Neural progenitor cell (in vitro differentiated cells): ENCODE data around the gene CRIP1. TPM values are rescaled to one million over a fixed set of nuclear protein-coding genes. Genes with fewer than 3 reads are reported as not detected.

Source experiments
- DNase-seq: peaks from one replicate; pipeline ENCODE4 v3.0.0-alpha.2; 2016; ENCODE audit warnings: low spot score
- H2AFZ ChIP-seq: fragments of 200-600 bp; sonication (generic); replicated peaks from 2 replicates; pipeline ENCODE4 v1.6.1; 2016; ENCODE audit warnings: antibody characterized with exemption
- H3F3A ChIP-seq: fragments of 200-600 bp; sonication (generic); 2 replicates; pipeline ENCODE4 v1.6.1; 2016; ENCODE audit warnings: antibody characterized with exemption, low read depth
- H3K27ac ChIP-seq: fragments of 200-600 bp; sonication (generic); 2 replicates; pipeline ENCODE4 v1.5.1; 2016; ENCODE audit warnings: mild to moderate bottlenecking
- H3K27me3 ChIP-seq: fragments of 200-600 bp; sonication (generic); 2 replicates; pipeline ENCODE4 v1.6.1; 2016; ENCODE audit warnings: mild to moderate bottlenecking, moderate library complexity
- H3K36me3 ChIP-seq: fragments of 200-600 bp; sonication (generic); 2 replicates; pipeline ENCODE4 v1.5.1; 2016
- H3K4me1 ChIP-seq: fragments of 200-600 bp; sonication (generic); 2 replicates; pipeline ENCODE4 v1.6.1; 2016; ENCODE audit warnings: mixed run types
- H3K4me2 ChIP-seq: fragments of 200-600 bp; sonication (generic); 2 replicates; pipeline ENCODE4 v1.6.1; 2016
- H3K4me3 ChIP-seq: fragments of 200-600 bp; sonication (generic); 2 replicates; pipeline ENCODE4 v1.5.1; 2016
- H3K79me2 ChIP-seq: fragments of 200-600 bp; sonication (generic); 2 replicates; pipeline ENCODE4 v1.6.1; 2016; ENCODE audit warnings: low read depth
- H3K9ac ChIP-seq: fragments of 200-600 bp; sonication (generic); 2 replicates; pipeline ENCODE4 v1.6.1; 2016
- H3K9me3 ChIP-seq: fragments of 200-600 bp; sonication (generic); 2 replicates; pipeline ENCODE4 v1.5.1; 2016; ENCODE audit warnings: low read depth
- H4K20me1 ChIP-seq: fragments of 200-600 bp; sonication (generic); 2 replicates; pipeline ENCODE4 v1.6.1; 2016; ENCODE audit warnings: low read depth
- H3K27ac Mint-ChIP-seq: 3 replicates; pipeline ENCODE4 v1.8.0; 2021; ENCODE audit warnings: mixed read lengths
- H3K27me3 Mint-ChIP-seq: 2 replicates; pipeline ENCODE4 v1.8.0; 2022; ENCODE audit warnings: low read depth, mild to moderate bottlenecking, inconsistent platforms, moderate library complexity, mixed read lengths; ENCODE audit not compliant: insufficient read depth
- H3K36me3 Mint-ChIP-seq: 3 replicates; pipeline ENCODE4 v1.8.0; 2021; ENCODE audit warnings: mixed read lengths
- H3K4me1 Mint-ChIP-seq: 3 replicates; pipeline ENCODE4 v1.8.0; 2021; ENCODE audit warnings: mixed read lengths
- H3K4me3 Mint-ChIP-seq: 3 replicates; pipeline ENCODE4 v1.8.0; 2021; ENCODE audit warnings: mild to moderate bottlenecking, moderate library complexity, mixed read lengths
- H3K9me3 Mint-ChIP-seq: 3 replicates; pipeline ENCODE4 v1.8.0; 2020; ENCODE audit warnings: mixed read lengths
- EZH2 ChIP-seq: fragments of 200-600 bp; sonication (generic); IDR thresholded peaks from 2 replicates; pipeline ENCODE4 v1.6.1; 2017; ENCODE audit warnings: antibody characterized with exemption, mild to moderate bottlenecking, moderate library complexity
- EZH2phosphoT487 ChIP-seq: fragments of 200-600 bp; sonication (generic); IDR thresholded peaks from 2 replicates; pipeline ENCODE4 v1.6.1; 2017; ENCODE audit warnings: antibody characterized with exemption
- total RNA-seq: library from RNA; depleted of rRNA; stranded (reverse); fragments of >200 nt; gene quantifications from 2 replicates; pipeline ENCODE4 v1.2.3, GENCODE V29; 2015; ENCODE audit warnings: low replicate concordance
- TF ChIP-seq, protein P1 (sequence below): fragments of 200-600 bp; sonication (generic); IDR thresholded peaks from 2 replicates; pipeline ENCODE4 v1.5.1; 2017; ENCODE audit warnings: antibody characterized with exemption, mild to moderate bottlenecking

The CRIP1 gene
- total RNA-seq, 1 donor from 2014 or later, result not detected

DNA sequence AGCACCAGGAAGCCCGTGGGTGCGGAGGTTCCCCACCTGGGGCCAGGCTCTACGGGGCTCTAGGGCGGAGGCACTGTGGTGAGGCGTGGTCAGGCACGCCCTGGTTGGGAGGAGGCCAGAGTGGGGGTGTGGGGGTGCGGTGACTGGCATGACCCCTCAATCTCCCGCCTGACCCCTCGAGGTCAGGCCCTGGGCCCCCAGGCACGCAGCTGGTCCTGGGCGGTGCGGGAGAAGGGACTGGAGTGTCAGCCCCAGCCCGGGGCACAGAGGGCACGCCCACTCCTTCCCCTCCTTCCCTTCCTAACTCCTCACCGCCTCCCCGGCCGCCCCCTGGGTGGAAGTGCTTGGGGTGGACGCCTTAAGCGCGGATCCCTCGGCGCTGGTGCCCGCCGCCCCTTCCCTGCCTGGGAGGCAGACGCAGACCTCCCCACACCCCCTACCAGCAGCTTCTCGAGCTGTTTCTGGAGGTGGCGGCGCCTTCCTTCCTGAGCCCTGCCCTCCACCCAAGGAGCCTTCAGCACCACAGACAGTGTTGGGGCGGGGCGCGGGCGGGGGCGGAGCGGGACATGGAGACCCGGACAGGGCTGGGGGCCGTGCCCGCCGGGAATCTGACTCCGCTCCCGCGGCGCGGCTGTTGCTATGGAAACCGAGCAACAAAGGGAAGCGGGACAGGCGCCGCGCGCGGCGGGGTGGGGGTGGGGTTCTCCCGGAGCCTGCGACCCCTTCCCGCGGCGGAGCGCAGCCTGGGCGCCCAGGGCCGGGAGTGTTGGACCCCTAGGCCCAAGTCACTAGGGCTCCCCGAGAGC is 12.8 kb upstream of the CRIP1 start:
- Histone ChIP-seq H3K9ac (no peak overlapping the region), H3K27ac (no peak overlapping the region), H3K27me3 (peaks cover 43% of the 10 kb centered on the region), H4K20me1 (peaks cover 65% of the 10 kb centered on the region), H3F3A (peaks cover 31% of the 10 kb centered on the region), H3K4me2 (peak overlapping the region; percentile 73), H3K4me1 (peaks cover 40% of the 10 kb centered on the region), H2AFZ (no peak overlapping the region), H3K36me3 (no peaks in the 10 kb centered on the region), H3K4me3 (peak overlapping the region; percentile 78), H3K9me3 (no peaks in the 10 kb centered on the region), H3K79me2 (no peaks in the 10 kb centered on the region)
- peak; percentile 98 for DNase-seq
- no peak overlapping the region for H3K27ac Mint-ChIP-seq
- H3K4me1 Mint-ChIP-seq, result peaks cover 24% of the 10 kb centered on the region
- H3K9me3 Mint-ChIP-seq, result no peaks in the 10 kb centered on the region
- no peak for TF ChIP-seq EZH2phosphoT487
- H3K27me3 Mint-ChIP-seq, result peaks cover 6% of the 10 kb centered on the region
- H3K36me3 Mint-ChIP-seq, result no peaks in the 10 kb centered on the region
- H3K4me3 Mint-ChIP-seq, result peak overlapping the region; percentile 72

- H3K36me3 ChIP-seq, result no peaks in the 10 kb centered on the region
- H3K9me3 Mint-ChIP-seq, result no peaks in the 10 kb centered on the region
- H3K4me3 ChIP-seq, result peak within 1 kb of the TSS; percentile 78
- H3K4me1 ChIP-seq, result peaks cover 45% of the 10 kb centered on the region
- no peak within 1 kb of the TSS for H3K27ac ChIP-seq
- peaks cover 67% of the 10 kb centered on the region for H4K20me1 ChIP-seq
- H3K27ac Mint-ChIP-seq, result no peak within 1 kb of the TSS
- peak within 1 kb of the TSS; percentile 83 for H3K4me3 Mint-ChIP-seq
- peak within 1 kb of the TSS; percentile 98 for H3K4me2 ChIP-seq
- H3K4me1 Mint-ChIP-seq, result peaks cover 25% of the 10 kb centered on the region
- no peaks in the 10 kb centered on the region for H3K9me3 ChIP-seq
- H3K27me3 Mint-ChIP-seq, result peaks cover 6% of the 10 kb centered on the region
- H3K27me3 ChIP-seq, result peaks cover 51% of the 10 kb centered on the region
- H3K79me2 ChIP-seq, result no peaks in the 10 kb centered on the region
- TF ChIP-seq, protein P1, sequence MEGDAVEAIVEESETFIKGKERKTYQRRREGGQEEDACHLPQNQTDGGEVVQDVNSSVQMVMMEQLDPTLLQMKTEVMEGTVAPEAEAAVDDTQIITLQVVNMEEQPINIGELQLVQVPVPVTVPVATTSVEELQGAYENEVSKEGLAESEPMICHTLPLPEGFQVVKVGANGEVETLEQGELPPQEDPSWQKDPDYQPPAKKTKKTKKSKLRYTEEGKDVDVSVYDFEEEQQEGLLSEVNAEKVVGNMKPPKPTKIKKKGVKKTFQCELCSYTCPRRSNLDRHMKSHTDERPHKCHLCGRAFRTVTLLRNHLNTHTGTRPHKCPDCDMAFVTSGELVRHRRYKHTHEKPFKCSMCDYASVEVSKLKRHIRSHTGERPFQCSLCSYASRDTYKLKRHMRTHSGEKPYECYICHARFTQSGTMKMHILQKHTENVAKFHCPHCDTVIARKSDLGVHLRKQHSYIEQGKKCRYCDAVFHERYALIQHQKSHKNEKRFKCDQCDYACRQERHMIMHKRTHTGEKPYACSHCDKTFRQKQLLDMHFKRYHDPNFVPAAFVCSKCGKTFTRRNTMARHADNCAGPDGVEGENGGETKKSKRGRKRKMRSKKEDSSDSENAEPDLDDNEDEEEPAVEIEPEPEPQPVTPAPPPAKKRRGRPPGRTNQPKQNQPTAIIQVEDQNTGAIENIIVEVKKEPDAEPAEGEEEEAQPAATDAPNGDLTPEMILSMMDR, result no peak
- TF ChIP-seq EZH2phosphoT487 (peak; percentile 60), EZH2 (no peak)
- no peak within 1 kb of the TSS for H3K9ac ChIP-seq
- no peaks in the 10 kb centered on the region for H3K36me3 Mint-ChIP-seq
- peak; percentile 81 for DNase-seq
- H2AFZ ChIP-seq, result peak within 1 kb of the TSS; percentile 76
- H3F3A ChIP-seq, result peaks cover 35% of the 10 kb centered on the region
Observed at GRCh38 chr14:105474483-105475268, 12.0 kb upstream of the CRIP1 start, which contains the start of gene CRIP2. Gene CRIP2 (plus strand): TSS chr14:105474821. CDS start chr14:105474863, 42 bp downstream.

- no peaks in the 10 kb centered on the region for H3K36me3 ChIP-seq
- H3K36me3 Mint-ChIP-seq, result no peaks in the 10 kb centered on the region
- peak overlapping the region; percentile 78 for H3K4me3 ChIP-seq
- peaks cover 38% of the 10 kb centered on the region for H3F3A ChIP-seq
- H4K20me1 ChIP-seq, result peaks cover 73% of the 10 kb centered on the region
- H3K4me3 Mint-ChIP-seq, result peak overlapping the region; percentile 83
- H2AFZ ChIP-seq, result peak overlapping the region; percentile 76
- DNase-seq, result peak; percentile 43
- H3K4me1 Mint-ChIP-seq, result peaks cover 25% of the 10 kb centered on the region
- TF ChIP-seq, protein P1, result no peak
- TF ChIP-seq EZH2 (peak; percentile 81), EZH2phosphoT487 (peak; percentile 49)
- H3K4me2 ChIP-seq, result peak overlapping the region; percentile 98
- peaks cover 9% of the 10 kb centered on the region for H3K27me3 Mint-ChIP-seq
- no peaks in the 10 kb centered on the region for H3K9me3 ChIP-seq
- H3K27ac Mint-ChIP-seq, result no peak overlapping the region
- H3K9me3 Mint-ChIP-seq, result no peaks in the 10 kb centered on the region
- no peaks in the 10 kb centered on the region for H3K79me2 ChIP-seq
- H3K4me1 ChIP-seq, result peaks cover 44% of the 10 kb centered on the region
- no peak overlapping the region for H3K9ac ChIP-seq
- peaks cover 59% of the 10 kb centered on the region for H3K27me3 ChIP-seq
- H3K27ac ChIP-seq, result no peak overlapping the region
Observed at GRCh38 chr14:105475269-105476096, 11.2 kb upstream of the CRIP1 start.
